WERI-Rb-1 (cell line): ENCODE data around the gene PNPLA3.

Experiments
- DNase-seq: peaks from one replicate; pipeline ENCODE4 v3.0.0-alpha.2; 2020
- H3K27ac ChIP-seq: fragments of 250-450 bp; sonication (Bioruptor Pico); 2 replicates; pipeline ENCODE4 v1.5.1; 2020; ENCODE audit warnings: mild to moderate bottlenecking, moderate library complexity
- H3K27me3 ChIP-seq: fragments of 250-450 bp; sonication (Bioruptor Pico); 2 replicates; pipeline ENCODE4 v1.5.1; 2021; ENCODE audit warnings: mild to moderate bottlenecking, low read depth, moderate library complexity; ENCODE audit not compliant: insufficient read depth, severe bottlenecking
- H3K36me3 ChIP-seq: fragments of 250-450 bp; sonication (Bioruptor Pico); 2 replicates; pipeline ENCODE4 v1.5.1; 2020; ENCODE audit warnings: mild to moderate bottlenecking, moderate library complexity
- H3K4me3 ChIP-seq: 2 replicates; pipeline ENCODE4 v1.5.1; 2011; ENCODE audit warnings: low read depth, mild to moderate bottlenecking, control low read depth, low read length
- H3K9me3 ChIP-seq: fragments of 250-450 bp; sonication (Bioruptor Pico); 2 replicates; pipeline ENCODE4 v1.5.1; 2021; ENCODE audit warnings: mild to moderate bottlenecking, moderate library complexity; ENCODE audit not compliant: severe bottlenecking
- TF ChIP-seq, protein P1 (sequence below): IDR thresholded peaks from 2 replicates; pipeline ENCODE4 v1.5.1; 2011; ENCODE audit warnings: low read depth, mild to moderate bottlenecking, control low read depth, inconsistent platforms, low read length

PNPLA3 gene

DNA sequence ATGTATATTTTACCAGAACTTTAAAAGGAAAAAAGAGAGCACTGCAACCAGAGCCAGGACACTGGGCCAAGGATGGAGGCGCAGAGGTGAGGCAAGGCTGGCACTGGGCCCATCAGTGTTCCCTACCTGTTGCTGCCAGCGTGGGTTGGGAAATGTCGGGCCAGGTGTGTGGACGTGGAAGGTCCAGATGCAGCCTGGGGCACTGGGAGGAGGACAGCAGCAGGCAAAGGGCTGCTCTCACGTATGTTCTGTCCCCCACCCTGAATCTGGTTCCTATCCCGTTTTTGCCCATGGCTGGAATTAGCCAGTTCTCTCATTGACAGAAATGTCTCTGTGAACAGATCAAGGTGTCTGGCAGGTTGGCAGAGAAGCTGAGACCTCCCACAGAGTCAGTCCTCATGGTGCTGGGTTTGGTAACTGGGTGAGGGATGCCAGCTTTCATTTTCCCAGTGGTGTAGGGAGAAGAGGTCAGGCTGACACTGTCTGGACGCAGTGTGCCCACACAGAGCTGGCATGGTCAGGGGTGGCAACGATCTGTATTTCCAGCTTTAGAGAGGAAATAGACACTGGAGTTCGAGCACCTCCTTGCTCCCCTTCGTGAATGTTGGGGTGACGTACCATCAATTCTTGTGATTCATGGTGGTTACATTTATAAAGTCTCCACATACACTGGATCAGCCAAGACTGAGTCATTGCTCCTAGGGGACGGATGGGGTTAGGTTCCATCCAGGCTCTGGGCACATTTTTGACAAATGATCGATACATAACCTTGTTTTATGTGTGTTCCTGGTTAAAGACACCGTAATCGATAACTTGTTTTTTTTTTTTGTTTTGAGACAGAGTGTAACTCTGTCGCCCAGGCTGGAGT lies 4.3 kb upstream of the PNPLA3 start:
- Histone ChIP-seq H3K4me3 (no peak overlapping the region), H3K36me3 (peaks cover 5% of the 10 kb centered on the region), H3K27ac (no peak overlapping the region), H3K9me3 (peaks cover 5% of the 10 kb centered on the region), H3K27me3 (no peaks in the 10 kb centered on the region)
- no peak for DNase-seq
- TF ChIP-seq, protein P1, sequence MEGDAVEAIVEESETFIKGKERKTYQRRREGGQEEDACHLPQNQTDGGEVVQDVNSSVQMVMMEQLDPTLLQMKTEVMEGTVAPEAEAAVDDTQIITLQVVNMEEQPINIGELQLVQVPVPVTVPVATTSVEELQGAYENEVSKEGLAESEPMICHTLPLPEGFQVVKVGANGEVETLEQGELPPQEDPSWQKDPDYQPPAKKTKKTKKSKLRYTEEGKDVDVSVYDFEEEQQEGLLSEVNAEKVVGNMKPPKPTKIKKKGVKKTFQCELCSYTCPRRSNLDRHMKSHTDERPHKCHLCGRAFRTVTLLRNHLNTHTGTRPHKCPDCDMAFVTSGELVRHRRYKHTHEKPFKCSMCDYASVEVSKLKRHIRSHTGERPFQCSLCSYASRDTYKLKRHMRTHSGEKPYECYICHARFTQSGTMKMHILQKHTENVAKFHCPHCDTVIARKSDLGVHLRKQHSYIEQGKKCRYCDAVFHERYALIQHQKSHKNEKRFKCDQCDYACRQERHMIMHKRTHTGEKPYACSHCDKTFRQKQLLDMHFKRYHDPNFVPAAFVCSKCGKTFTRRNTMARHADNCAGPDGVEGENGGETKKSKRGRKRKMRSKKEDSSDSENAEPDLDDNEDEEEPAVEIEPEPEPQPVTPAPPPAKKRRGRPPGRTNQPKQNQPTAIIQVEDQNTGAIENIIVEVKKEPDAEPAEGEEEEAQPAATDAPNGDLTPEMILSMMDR, result no peak

DNA sequence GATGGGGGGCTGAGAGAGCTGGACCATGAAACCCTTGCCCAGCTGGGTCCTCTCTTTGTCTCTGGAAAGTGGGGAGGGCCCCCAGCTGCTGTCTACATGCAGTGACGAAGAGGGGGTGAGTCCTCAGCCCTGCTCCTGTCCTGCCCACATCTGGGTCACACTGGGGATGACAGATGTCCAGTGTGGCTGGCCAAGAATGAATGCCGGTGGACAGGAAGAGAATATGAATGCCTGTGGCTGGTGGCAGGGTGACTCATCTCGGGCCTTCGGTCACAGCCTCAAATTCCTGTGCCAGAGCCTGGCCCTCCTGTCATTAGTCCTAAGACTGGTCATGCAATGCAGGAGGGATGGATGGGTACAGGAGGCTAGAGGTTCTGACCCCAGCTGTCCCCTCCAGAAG lies 2.2 kb upstream of the PNPLA3 start:
- TF ChIP-seq, protein P1, result no peak
- no peaks in the 10 kb centered on the region for H3K27me3 ChIP-seq
- no peak overlapping the region for H3K4me3 ChIP-seq
- H3K27ac ChIP-seq, result no peak overlapping the region
- DNase-seq, result no peak
- H3K36me3 ChIP-seq, result peaks cover 8% of the 10 kb centered on the region
- H3K9me3 ChIP-seq, result peaks cover 4% of the 10 kb centered on the region

DNA sequence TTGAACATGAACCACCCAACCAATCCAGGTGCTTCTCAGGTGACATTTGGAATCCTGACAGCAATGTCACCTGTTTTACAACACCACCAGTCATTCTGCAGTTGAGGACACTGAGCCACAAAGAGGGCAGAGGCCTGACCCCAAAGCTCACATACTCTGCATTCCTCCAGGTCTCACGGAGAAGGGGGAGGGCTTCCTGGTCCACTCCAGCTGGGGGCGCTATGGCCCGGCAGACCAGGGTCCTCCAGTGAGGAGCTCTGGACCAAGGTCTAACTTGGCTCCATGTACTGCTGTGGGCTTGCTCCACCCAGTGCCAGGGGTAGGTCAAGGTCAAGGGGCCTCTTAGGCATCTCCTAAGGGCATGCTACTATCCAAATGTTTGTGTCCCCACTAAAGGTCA lies 1.5 kb upstream of the PNPLA3 start:
- H3K9me3 ChIP-seq, result no peaks in the 10 kb centered on the region
- no peak overlapping the region for H3K4me3 ChIP-seq
- TF ChIP-seq, protein P1, result peak; percentile 52; the same call in 1 of the 2 replicates

DNA sequence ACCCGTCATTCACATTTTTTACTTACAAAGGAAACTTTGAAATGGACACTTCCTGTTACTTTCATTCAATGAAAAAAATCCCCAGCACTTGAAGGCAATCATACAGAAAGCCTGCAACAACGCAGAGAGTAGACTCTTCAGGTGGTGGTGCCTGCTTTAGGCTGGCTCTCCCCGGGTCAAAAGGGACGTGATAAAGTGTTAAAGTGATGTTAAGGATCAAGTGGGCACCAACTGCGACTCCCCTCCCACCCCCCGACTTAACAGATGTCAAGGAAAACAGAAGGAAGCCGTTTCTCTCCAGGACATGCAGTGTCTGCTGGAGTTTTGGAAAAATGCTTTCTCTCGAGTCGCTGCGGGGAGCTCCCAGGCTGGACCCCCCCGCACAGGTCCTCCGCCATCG lies 414 bp upstream of the PNPLA3 start:
- Histone ChIP-seq H3K9me3 (no peaks in the 10 kb centered on the region), H3K36me3 (peaks cover 21% of the 10 kb centered on the region), H3K27ac (peak overlapping the region; percentile 72), H3K4me3 (peak overlapping the region; percentile 42), H3K27me3 (no peaks in the 10 kb centered on the region)
- DNase-seq, result no peak
- TF ChIP-seq, protein P1, result no peak

More for the DNA sequence above, 1.5 kb upstream of the PNPLA3 start:
- no peak for DNase-seq
- Histone ChIP-seq H3K27ac (no peak overlapping the region), H3K27me3 (no peaks in the 10 kb centered on the region), H3K36me3 (peaks cover 14% of the 10 kb centered on the region)

DNA sequence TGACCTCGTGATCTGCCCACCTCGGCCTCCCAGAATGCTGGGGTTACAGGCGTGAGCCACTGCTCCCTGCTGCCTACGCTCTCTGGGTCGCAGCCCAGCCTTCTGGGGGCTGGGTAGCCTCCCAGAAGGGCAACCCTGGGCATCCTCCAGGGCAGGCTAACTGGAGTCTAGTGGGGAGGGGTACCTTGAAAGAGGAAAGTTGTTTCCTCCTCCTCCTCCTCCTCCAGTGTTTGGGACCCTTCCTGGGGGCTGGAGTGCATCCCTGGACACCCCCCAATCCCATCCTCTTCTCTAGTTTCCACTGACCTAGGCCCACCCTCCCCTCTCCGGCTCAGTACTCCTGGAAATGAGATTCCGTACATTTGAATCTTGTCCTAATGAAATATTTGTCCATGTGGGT lies 1.3 kb downstream of the PNPLA3 start:
- H3K27me3 ChIP-seq, result no peaks in the 10 kb centered on the region
- H3K27ac ChIP-seq, result peak overlapping the region; percentile 94
- TF ChIP-seq, protein P1, result no peak
- no peaks in the 10 kb centered on the region for H3K9me3 ChIP-seq
- peak overlapping the region; percentile 90 for H3K4me3 ChIP-seq
- H3K36me3 ChIP-seq, result peaks cover 36% of the 10 kb centered on the region
- no peak for DNase-seq
